ENCODE results near the gene ABCD2.

- TF ChIP-seq POLR2A (IDR thresholded peaks at IDR 0.05) (no peak), CTCF (IDR thresholded peaks at IDR 0.05) (no peak)
These were observed 116.9 kb downstream of the ABCD2 start for GRCh38 chr12:39502726-39503125.
